ENCODE results near the gene HELZ. TPM values are rescaled to one million over a fixed set of nuclear protein-coding genes. Genes with fewer than 3 reads are reported as not detected.

HELZ gene
- total RNA-seq, 1 donor: 46.5 TPM

- peak overlapping the region; percentile 87 for H3K4me3 ChIP-seq (ENCODE audit: low read depth, low read length)
- no peak for DNase-seq (ENCODE audit: low read depth)
- no peak for TF ChIP-seq CTCF (IDR thresholded peaks at IDR 0.05; ENCODE audit: insufficient read depth, low read length)
Measured at GRCh38 chr17:67243284-67243683, 1.7 kb downstream of the HELZ start.

GRCh38 chr17:67241719-67242341 lies 3.2 kb downstream of the HELZ start:
- no peak for TF ChIP-seq CTCF (IDR thresholded peaks at IDR 0.05; ENCODE audit: insufficient read depth, low read length)
- H3K4me3 ChIP-seq (ENCODE audit: low read depth, low read length): no peak overlapping the region
- DNase-seq (ENCODE audit: low read depth): no peak

GRCh38 chr17:67239597-67239996 lies 5.4 kb downstream of the HELZ start:
- no peak overlapping the region for H3K4me3 ChIP-seq (ENCODE audit: low read depth, low read length)
- no peak for TF ChIP-seq CTCF (IDR thresholded peaks at IDR 0.05; ENCODE audit: insufficient read depth, low read length)
- DNase-seq (ENCODE audit: low read depth): peak; percentile 83

GRCh38 chr17:67238991-67239390 lies 6.0 kb downstream of the HELZ start:
- no peak overlapping the region for H3K4me3 ChIP-seq (ENCODE audit: low read depth, low read length)
- no peak for TF ChIP-seq CTCF (IDR thresholded peaks at IDR 0.05; ENCODE audit: insufficient read depth, low read length)
- no peak for DNase-seq (ENCODE audit: low read depth)

- DNase-seq (ENCODE audit: low read depth): no peak
- no peak for TF ChIP-seq CTCF (IDR thresholded peaks at IDR 0.05; ENCODE audit: insufficient read depth, low read length)
- no peak overlapping the region for H3K4me3 ChIP-seq (ENCODE audit: low read depth, low read length)
Measured at GRCh38 chr17:67232441-67232840, 12.6 kb downstream of the HELZ start.

- DNase-seq (ENCODE audit: low read depth): no peak
- TF ChIP-seq CTCF (IDR thresholded peaks at IDR 0.05; ENCODE audit: insufficient read depth, low read length): no peak
- no peak overlapping the region for H3K4me3 ChIP-seq (ENCODE audit: low read depth, low read length)
Measured at GRCh38 chr17:67229109-67229955, 15.7 kb downstream of the HELZ start.
